NB4 (cell line): Measurements from ENCODE around the gene KCNRG.

ENCODE experiments used
- CTCF ChIP-seq: IDR thresholded peaks from one replicate; pipeline ENCODE4 v1.5.1; 2012; ENCODE audit warnings: low read depth, low read length
- MAX ChIP-seq: IDR thresholded peaks from 2 replicates; pipeline ENCODE4 v1.6.1; 2011; ENCODE audit warnings: low read depth, low read length
- MYC ChIP-seq: IDR thresholded peaks from 2 replicates; pipeline ENCODE4 v1.6.1; 2011; ENCODE audit warnings: low read depth, low read length
- POLR2A ChIP-seq: IDR thresholded peaks from 2 replicates; pipeline ENCODE4 v1.6.1; 2011; ENCODE audit warnings: mild to moderate bottlenecking; ENCODE audit not compliant: insufficient read length; ENCODE audit errors: extremely low read depth

- TF ChIP-seq CTCF (no peak), POLR2A (peak; percentile 70), MAX (peak; percentile 21; the same call in 1 of the 2 replicates), MYC (peak; percentile 21; the same call in 1 of the 2 replicates)
These were observed 18.9 kb upstream of the KCNRG start for GRCh38 chr13:49996161-49996915.
